Tibial artery (tissue), 4 donors: ENCODE measurements around the gene JAM3.

ENCODE experiments used
- DNase-seq, 2 donors: peaks; one replicate each; pipeline ENCODE4 v3.0.0-alpha.2; 2019
- H3K27ac ChIP-seq, 2 donors: fragments of 200-600 bp; sonication (generic) in 1 of 2; 1 replicate in 1 of 2; 2 replicates in 1 of 2; pipeline ENCODE4 v1.5.1; 2018 to 2019; ENCODE audit warnings: mild to moderate bottlenecking in 1 of 2
- H3K27me3 ChIP-seq, 2 donors: fragments of 200-600 bp; sonication (generic) in 1 of 2; one replicate each; pipeline versions ENCODE4 v1.5.1 to v1.6.0; 2016 to 2019
- H3K36me3 ChIP-seq, 3 donors: fragments of 200-600 bp; sonication (generic) in 2 of 3; one replicate each; pipeline ENCODE4 v1.5.1; 2016 to 2019; ENCODE audit warnings: mild to moderate bottlenecking in 2 of 3
- H3K4me1 ChIP-seq, 4 donors: fragments of 200-600 bp; sonication (generic) in 2 of 4; 1 replicate in 3 of 4; 2 replicates in 1 of 4; pipeline ENCODE4 v1.5.1; 2016 to 2019
- H3K4me3 ChIP-seq, 2 donors: fragments of 200-600 bp; sonication (generic) in 1 of 2; 1 replicate in 1 of 2; 2 replicates in 1 of 2; pipeline ENCODE4 v1.5.1; 2018 to 2019; ENCODE audit warnings: mild to moderate bottlenecking in 2 of 2
- H3K9me3 ChIP-seq, 3 donors: fragments of 200-600 bp; sonication (generic) in 1 of 3; one replicate each; pipeline ENCODE4 v1.5.1; 2016 to 2019
- intact Hi-C: fragments of 100-400 bp; cut with DNase I; formaldehyde crosslinking; loops from one replicate; pipeline ENCODE4 v1.15.0; 2023; ENCODE audit warnings: low total_unique reads
- TF ChIP-seq, protein P1 (sequence below), 2 experiments: fragments of 200-600 bp in 1 of 2; fragments of 450-650 bp in 1 of 2; IDR thresholded peaks; one replicate each; pipeline ENCODE4 v1.5.1; 2017 to 2019; ENCODE audit warnings: antibody characterized with exemption in 2 of 2, mild to moderate bottlenecking in 1 of 2, moderate library complexity in 1 of 2

Gene JAM3

DNA sequence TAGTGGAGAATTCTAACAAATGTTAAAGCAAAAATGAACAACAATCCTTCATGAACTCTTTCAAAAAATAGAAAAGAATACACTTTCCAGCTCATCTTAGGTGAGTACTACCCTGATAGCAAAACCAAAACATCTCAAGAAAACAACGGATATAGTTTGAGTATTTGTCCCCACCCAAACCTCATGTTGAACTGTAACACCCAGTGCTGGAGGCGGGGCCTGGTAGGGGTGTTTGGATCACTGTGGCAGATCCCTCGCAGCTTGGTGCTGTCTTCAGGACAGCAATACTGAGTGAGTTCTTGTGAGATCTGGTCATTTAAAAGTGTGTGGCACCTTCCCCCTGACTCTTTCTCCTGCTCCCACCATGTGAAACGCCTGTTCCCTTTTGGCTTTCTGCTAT lies 127.9 kb downstream of the JAM3 start:
- DNase-seq = no peak
- Histone ChIP-seq H3K4me3 (no peak overlapping the region), H3K27ac (no peak overlapping the region), H3K9me3 (no peaks in the 10 kb centered on the region), H3K36me3 (peaks cover 35 to 42% (median 40%) of the 10 kb centered on the region in 3 donors), H3K4me1 (no peaks in the 10 kb centered on the region), H3K27me3 (no peaks in the 10 kb centered on the region)
- intact Hi-C loops = no loop called here
- TF ChIP-seq, protein P1, sequence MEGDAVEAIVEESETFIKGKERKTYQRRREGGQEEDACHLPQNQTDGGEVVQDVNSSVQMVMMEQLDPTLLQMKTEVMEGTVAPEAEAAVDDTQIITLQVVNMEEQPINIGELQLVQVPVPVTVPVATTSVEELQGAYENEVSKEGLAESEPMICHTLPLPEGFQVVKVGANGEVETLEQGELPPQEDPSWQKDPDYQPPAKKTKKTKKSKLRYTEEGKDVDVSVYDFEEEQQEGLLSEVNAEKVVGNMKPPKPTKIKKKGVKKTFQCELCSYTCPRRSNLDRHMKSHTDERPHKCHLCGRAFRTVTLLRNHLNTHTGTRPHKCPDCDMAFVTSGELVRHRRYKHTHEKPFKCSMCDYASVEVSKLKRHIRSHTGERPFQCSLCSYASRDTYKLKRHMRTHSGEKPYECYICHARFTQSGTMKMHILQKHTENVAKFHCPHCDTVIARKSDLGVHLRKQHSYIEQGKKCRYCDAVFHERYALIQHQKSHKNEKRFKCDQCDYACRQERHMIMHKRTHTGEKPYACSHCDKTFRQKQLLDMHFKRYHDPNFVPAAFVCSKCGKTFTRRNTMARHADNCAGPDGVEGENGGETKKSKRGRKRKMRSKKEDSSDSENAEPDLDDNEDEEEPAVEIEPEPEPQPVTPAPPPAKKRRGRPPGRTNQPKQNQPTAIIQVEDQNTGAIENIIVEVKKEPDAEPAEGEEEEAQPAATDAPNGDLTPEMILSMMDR (IDR thresholded peaks at IDR 0.05) = no peak

DNA sequence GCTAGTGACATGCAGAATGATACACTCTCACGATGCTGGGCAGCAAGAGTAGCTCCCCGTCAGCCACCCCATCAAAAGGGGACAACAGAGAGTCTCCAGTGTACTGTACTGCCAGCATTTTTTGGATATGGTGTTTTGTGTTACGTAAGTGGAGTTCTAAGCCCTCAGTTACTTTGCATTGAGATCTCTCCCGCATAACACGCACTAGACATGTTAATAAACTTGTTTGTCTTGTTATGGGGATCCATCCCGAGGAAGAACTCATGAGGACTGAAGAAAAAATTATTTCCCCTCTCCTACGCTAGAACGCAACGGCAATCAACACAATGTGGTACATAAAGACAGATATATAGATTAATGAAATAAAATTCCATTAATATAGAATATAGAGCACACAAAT lies 130.7 kb downstream of the JAM3 start:
- H3K36me3 ChIP-seq = peaks cover 37 to 46% (median 39%) of the 10 kb centered on the region in 3 donors

DNA sequence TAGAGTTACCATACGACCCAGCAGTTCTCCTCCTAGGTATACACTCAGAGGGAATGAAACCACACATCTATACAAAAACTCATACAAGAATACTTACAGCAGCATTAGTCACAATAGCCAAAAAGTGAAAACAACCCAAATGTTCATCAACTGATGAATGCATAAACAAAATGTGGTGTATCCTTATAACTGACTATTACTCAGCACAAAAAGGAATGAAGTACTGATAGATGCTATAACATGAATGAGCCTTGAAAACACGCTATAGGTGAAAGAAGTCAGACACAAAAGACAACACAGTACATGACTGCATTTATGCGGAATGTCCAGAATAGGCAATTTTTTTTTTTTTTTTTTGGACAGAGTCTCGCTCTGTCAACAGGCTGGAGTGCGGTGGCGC lies 131.8 kb downstream of the JAM3 start:
- Histone ChIP-seq H3K9me3 (no peaks in the 10 kb centered on the region), H3K4me1 (no peaks in the 10 kb centered on the region), H3K36me3 (peaks cover 41 to 50% (median 46%) of the 10 kb centered on the region in 3 donors), H3K27ac (no peak overlapping the region), H3K4me3 (no peak overlapping the region), H3K27me3 (no peaks in the 10 kb centered on the region)
- no peak for DNase-seq
- TF ChIP-seq, protein P1 (IDR thresholded peaks at IDR 0.05) = no peak
- intact Hi-C loops = no loop called here

More for the DNA sequence above, 130.7 kb downstream of the JAM3 start:
- Histone ChIP-seq H3K9me3 (no peaks in the 10 kb centered on the region), H3K4me3 (no peak overlapping the region), H3K27ac (no peak overlapping the region), H3K27me3 (no peaks in the 10 kb centered on the region), H3K4me1 (no peaks in the 10 kb centered on the region)
- TF ChIP-seq, protein P1 (IDR thresholded peaks at IDR 0.05) = no peak
- intact Hi-C loops = no loop called here
- DNase-seq = no peak
